ENCODE measurements around the gene RNF182. TPM values are rescaled to one million over a fixed set of nuclear protein-coding genes. Genes with fewer than 3 reads are reported as not detected.
A peak's percentile ranks its signal among the peaks of the same experiment; 100 is the strongest.

Gene RNF182
- total RNA-seq, 1 donor: 2.9 TPM

DNA sequence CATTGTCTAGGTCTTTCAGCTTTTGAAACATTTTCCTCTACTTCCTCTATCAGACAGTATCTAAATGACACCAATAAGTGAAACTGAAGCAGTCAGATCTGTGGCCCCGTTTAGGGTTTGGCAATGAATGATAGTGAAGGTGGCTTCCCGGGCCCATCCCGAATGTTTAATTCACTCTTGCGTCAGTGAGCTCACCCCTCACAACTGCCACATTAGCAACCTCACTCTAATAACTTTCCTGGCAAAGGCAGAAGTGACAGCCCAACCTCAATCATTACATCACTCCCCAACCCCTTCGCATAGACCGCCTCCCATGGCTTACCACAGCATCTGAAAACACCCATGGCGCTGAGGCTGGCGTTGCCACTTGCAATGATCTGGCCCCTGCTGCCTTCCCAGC, 100.4 kb downstream of the RNF182 start:
- TF ChIP-seq, protein P1, sequence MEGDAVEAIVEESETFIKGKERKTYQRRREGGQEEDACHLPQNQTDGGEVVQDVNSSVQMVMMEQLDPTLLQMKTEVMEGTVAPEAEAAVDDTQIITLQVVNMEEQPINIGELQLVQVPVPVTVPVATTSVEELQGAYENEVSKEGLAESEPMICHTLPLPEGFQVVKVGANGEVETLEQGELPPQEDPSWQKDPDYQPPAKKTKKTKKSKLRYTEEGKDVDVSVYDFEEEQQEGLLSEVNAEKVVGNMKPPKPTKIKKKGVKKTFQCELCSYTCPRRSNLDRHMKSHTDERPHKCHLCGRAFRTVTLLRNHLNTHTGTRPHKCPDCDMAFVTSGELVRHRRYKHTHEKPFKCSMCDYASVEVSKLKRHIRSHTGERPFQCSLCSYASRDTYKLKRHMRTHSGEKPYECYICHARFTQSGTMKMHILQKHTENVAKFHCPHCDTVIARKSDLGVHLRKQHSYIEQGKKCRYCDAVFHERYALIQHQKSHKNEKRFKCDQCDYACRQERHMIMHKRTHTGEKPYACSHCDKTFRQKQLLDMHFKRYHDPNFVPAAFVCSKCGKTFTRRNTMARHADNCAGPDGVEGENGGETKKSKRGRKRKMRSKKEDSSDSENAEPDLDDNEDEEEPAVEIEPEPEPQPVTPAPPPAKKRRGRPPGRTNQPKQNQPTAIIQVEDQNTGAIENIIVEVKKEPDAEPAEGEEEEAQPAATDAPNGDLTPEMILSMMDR (IDR thresholded peaks at IDR 0.05; ENCODE audit: insufficient read depth, low read length): no peak
- DNase-seq (ENCODE audit: low read depth): no peak
- no peak overlapping the region for H3K4me3 ChIP-seq (ENCODE audit: low read depth, low read length)

DNA sequence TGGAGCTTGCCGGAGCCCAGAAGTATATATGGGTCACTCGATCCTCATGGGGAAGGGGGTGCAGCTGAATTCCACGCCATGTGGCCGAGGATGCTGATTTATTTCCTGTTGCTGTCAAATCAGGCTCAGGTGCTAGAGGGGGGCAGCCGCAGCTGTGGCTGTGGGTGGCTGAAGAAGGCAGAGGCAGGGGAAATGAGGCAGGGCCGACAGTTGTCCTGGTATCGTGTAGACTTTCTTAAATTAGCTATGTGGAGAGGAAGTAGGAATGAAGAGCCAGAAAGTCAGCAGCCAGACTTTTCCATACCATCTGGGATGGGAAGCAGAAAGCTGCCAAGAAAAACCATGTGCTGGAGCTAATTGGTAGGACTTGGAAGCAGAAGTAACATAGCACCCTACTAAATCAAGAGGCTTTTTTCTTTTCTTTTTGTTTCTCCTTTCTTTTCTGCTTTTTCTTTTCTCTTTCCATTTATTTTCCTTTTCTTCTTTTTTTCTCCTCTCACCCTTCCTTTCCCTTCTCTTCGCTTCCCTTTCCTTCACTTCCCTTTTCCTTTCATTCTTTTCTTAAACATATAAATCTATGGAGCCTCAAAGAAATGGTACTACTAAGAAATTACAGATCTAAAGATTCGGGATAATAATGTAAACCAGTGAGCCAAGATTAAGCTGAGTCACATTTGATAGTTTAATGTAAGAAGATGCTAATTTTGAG, 102.2 kb downstream of the RNF182 start:
- DNase-seq (ENCODE audit: low read depth): peak; percentile 38
- no peak overlapping the region for H3K4me3 ChIP-seq (ENCODE audit: low read depth, low read length)
- TF ChIP-seq, protein P1 (IDR thresholded peaks at IDR 0.05; ENCODE audit: insufficient read depth, low read length): no peak

DNA sequence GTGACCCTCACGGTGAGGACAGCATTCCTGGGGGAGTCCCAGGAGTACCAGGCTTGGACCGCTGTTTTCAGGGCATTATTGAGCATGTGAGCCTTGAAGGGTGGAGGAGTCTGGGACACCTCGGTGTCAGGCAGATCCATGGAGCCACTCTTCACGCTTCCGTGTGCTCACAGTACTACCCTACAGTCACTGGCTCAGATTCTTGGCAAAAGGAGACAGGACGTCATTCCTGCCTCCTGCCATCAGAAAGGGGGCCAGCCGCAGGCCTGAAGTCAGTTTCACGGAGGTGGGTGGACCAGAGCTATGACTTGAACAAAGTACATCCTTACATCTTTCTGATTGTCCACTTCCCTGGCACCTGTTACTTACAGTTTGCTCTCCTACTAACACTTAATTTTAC, 103.9 kb downstream of the RNF182 start:
- TF ChIP-seq, protein P1 (IDR thresholded peaks at IDR 0.05; ENCODE audit: insufficient read depth, low read length): no peak
- DNase-seq (ENCODE audit: low read depth): no peak
- H3K4me3 ChIP-seq (ENCODE audit: low read depth, low read length): no peak overlapping the region

GRCh38 chr6:14029605-14030004, 104.9 kb downstream of the RNF182 start:
- TF ChIP-seq, protein P1 (IDR thresholded peaks at IDR 0.05; ENCODE audit: insufficient read depth, low read length): no peak
- no peak for DNase-seq (ENCODE audit: low read depth)
- no peak overlapping the region for H3K4me3 ChIP-seq (ENCODE audit: low read depth, low read length)

Other genes starting within 250 kb of the RNF182 start
- 21.1 and 35.5 TPM in 2 replicates for gene RANBP9, start 213.1 kb upstream of the RNF182 start, total RNA-seq (ENCODE audit: low replicate concordance)
- 7.8 and 12.9 TPM in 2 replicates for gene MCUR1, start 110.4 kb upstream of the RNF182 start, total RNA-seq (ENCODE audit: low replicate concordance)
- 1.4 and 2.9 TPM in 2 replicates for gene CD83, start 192.8 kb downstream of the RNF182 start, total RNA-seq (ENCODE audit: low replicate concordance)

Measured in fibroblast of the aortic adventitia (primary cell).